K562 (cell line): ENCODE data around the gene NAGS. TPM values are rescaled to one million over a fixed set of nuclear protein-coding genes. Genes with fewer than 3 reads are reported as not detected.

Experiments
- BRD4 ChIP-seq: fragments of 200-600 bp; sonication (generic); IDR thresholded peaks from 2 replicates; pipeline ENCODE4 v1.6.1; 2017; ENCODE audit warnings: inconsistent platforms
- CBFA2T3 ChIP-seq: fragments of 450-650 bp; IDR thresholded peaks from 2 replicates; pipeline ENCODE4 v1.6.1; 2017
- CTBP1 ChIP-seq: fragments of 450-650 bp; IDR thresholded peaks from 2 replicates; pipeline ENCODE4 v1.6.1; 2016; ENCODE audit warnings: borderline replicate concordance
- ELF2 ChIP-seq: fragments of 250-450 bp; sonication (Bioruptor Pico); IDR thresholded peaks from 2 replicates; pipeline ENCODE4 v1.5.0; 2021; ENCODE audit warnings: mild to moderate bottlenecking
- FOXM1 ChIP-seq, 2 experiments: fragments of 450-650 bp in 1 of 2; sonication (generic) in 1 of 2; formaldehyde crosslinking in 1 of 2; IDR thresholded peaks; 2 replicates each; pipeline versions ENCODE4 v1.6.1 to v1.9.0; 2017 to 2022; ENCODE audit warnings: low read depth in 2 of 2, mild to moderate bottlenecking in 2 of 2, missing genetic modification reagents in 1 of 2, moderate library complexity in 1 of 2
- FOXP1 ChIP-seq: sonication (generic); formaldehyde crosslinking; IDR thresholded peaks from 2 replicates; pipeline ENCODE4 v1.8.0; 2022; ENCODE audit warnings: mild to moderate bottlenecking, missing genetic modification reagents
- MCM2 ChIP-seq: fragments of 450-650 bp; IDR thresholded peaks from 2 replicates; pipeline ENCODE4 v1.6.1; 2017; ENCODE audit warnings: low read depth, mild to moderate bottlenecking
- NR2F6 ChIP-seq: fragments of 450-650 bp; formaldehyde crosslinking; IDR thresholded peaks from 2 replicates; pipeline ENCODE4 v1.4.0; 2020; ENCODE audit warnings: mild to moderate bottlenecking
- NUFIP1 ChIP-seq: fragments of 450-650 bp; IDR thresholded peaks from 2 replicates; pipeline ENCODE4 v1.6.1; 2018; ENCODE audit not compliant: partially characterized antibody
- SMAD4 ChIP-seq: fragments of 250-450 bp; sonication (Bioruptor Pico); conservative IDR thresholded peaks from 2 replicates; pipeline ENCODE4 v1.8.0; 2021; ENCODE audit warnings: inconsistent platforms, mild to moderate bottlenecking, moderate library complexity
- SMARCC2 ChIP-seq: fragments of 450-650 bp; IDR thresholded peaks from 2 replicates; pipeline ENCODE4 v1.6.1; 2017; ENCODE audit warnings: antibody characterized with exemption, moderate library complexity, mild to moderate bottlenecking, low read depth
- ZFPM2 ChIP-seq: fragments of 250-450 bp; sonication (Bioruptor Pico); IDR thresholded peaks from 2 replicates; pipeline ENCODE4 v1.5.1; 2022; ENCODE audit warnings: mild to moderate bottlenecking
- ZKSCAN3 ChIP-seq: fragments of 250-450 bp; sonication (Bioruptor Pico); IDR thresholded peaks from 2 replicates; pipeline ENCODE4 v1.4.0; 2020
- ZMIZ1 ChIP-seq, 2 experiments: fragments of 150-350 bp in 1 of 2; IDR thresholded peaks; 2 replicates each; pipeline ENCODE4 v1.6.1; 2012 to 2016; ENCODE audit warnings: low read depth in 2 of 2, low read length in 2 of 2, mild to moderate bottlenecking in 1 of 2, moderate library complexity in 1 of 2
- ZNF445 ChIP-seq: fragments of 250-450 bp; sonication (Bioruptor Pico); IDR thresholded peaks from 2 replicates; pipeline ENCODE4 v1.4.0; 2020; ENCODE audit warnings: low read depth, mild to moderate bottlenecking, moderate library complexity
- ZNF551 ChIP-seq: fragments of 250-450 bp; sonication (Bioruptor Pico); IDR thresholded peaks from 2 replicates; pipeline ENCODE4 v1.5.0; 2021; ENCODE audit warnings: mild to moderate bottlenecking, moderate library complexity
- ZNF644 ChIP-seq: fragments of 200-800 bp; sonication (Bioruptor generic); IDR thresholded peaks from 2 replicates; pipeline ENCODE4 v1.6.1; 2016; ENCODE audit warnings: low read depth, missing genetic modification characterization, missing compliant biosample characterization
- polyA plus RNA-seq, 8 experiments: library from polyadenylated mRNA; depleted of rRNA in 4 of 8; stranded (reverse) in 5 of 8; unstranded in 3 of 8; fragments of >200 nt; fragmentation: Nextera tagmentation in 2 of 8; fragmentation: Illumina TruSeq in 1 of 8; extraction: Ambion mirVana in 2 of 8; extraction: Trizol in 1 of 8; gene quantifications; 2 replicates each; pipeline versions ENCODE4 v1.2.1 to v1.2.3, GENCODE V29; 2011 to 2014; ENCODE audit warnings: inconsistent platforms in 1 of 8, missing spikeins in 1 of 8
- total RNA-seq, 7 experiments: library from RNA; depleted of rRNA in 6 of 7; stranded (reverse); fragments of >200 nt in 6 of 7; fragmentation: Illumina TruSeq in 2 of 7; extraction: Trizol in 2 of 7; gene quantifications; 2 replicates each; pipeline versions ENCODE4 v1.2.1 to v1.2.3, GENCODE V29; 2011 to 2021; ENCODE audit warnings: low replicate concordance in 1 of 7
- TF ChIP-seq, protein P1 (sequence below): fragments of 450-650 bp; IDR thresholded peaks from 2 replicates; pipeline ENCODE4 v1.6.1; 2018; ENCODE audit not compliant: partially characterized antibody

Gene NAGS
- total and polyA plus RNA-seq, 9 of the 15 experiments (the other 6 are each of a cell fraction or from before 2014, with no cell fraction given) = not detected

- TF ChIP-seq ZMIZ1 (IDR thresholded peaks at IDR 0.05; ENCODE audit: low read depth in 2 of 2, low read length in 2 of 2) (peak in 1 of 2 experiments; percentile 58; a peak in 1 of 4 replicates), ELF2 (CRISPR knock-in tag) (no peak), FOXP1 (CRISPR knock-in tag) (no peak; the same call in 1 of the 2 replicates), FOXM1 (IDR thresholded peaks at IDR 0.05; ENCODE audit: low read depth) (no peak), FOXM1 (CRISPR knock-in tag; IDR thresholded peaks at IDR 0.05; ENCODE audit: low read depth) (peak; percentile 73; the same call in 1 of the 2 replicates), SMAD4 (CRISPR knock-in tag) (peak; percentile 89), NR2F6 (CRISPR knock-in tag) (no peak), SMARCC2 (peak; percentile 66; the same call in 1 of the 2 replicates), ZNF445 (CRISPR knock-in tag) (no peak), CBFA2T3 (peak; percentile 79), BRD4 (no peak), NUFIP1 (no peak), ZNF551 (CRISPR knock-in tag) (no peak), CTBP1 (peak; percentile 89), ZFPM2 (CRISPR knock-in tag) (peak; percentile 12; the same call in 1 of the 2 replicates), ZNF644 (no peak), MCM2 (no peak), ZKSCAN3 (CRISPR knock-in tag) (no peak)
- TF ChIP-seq, protein P1, sequence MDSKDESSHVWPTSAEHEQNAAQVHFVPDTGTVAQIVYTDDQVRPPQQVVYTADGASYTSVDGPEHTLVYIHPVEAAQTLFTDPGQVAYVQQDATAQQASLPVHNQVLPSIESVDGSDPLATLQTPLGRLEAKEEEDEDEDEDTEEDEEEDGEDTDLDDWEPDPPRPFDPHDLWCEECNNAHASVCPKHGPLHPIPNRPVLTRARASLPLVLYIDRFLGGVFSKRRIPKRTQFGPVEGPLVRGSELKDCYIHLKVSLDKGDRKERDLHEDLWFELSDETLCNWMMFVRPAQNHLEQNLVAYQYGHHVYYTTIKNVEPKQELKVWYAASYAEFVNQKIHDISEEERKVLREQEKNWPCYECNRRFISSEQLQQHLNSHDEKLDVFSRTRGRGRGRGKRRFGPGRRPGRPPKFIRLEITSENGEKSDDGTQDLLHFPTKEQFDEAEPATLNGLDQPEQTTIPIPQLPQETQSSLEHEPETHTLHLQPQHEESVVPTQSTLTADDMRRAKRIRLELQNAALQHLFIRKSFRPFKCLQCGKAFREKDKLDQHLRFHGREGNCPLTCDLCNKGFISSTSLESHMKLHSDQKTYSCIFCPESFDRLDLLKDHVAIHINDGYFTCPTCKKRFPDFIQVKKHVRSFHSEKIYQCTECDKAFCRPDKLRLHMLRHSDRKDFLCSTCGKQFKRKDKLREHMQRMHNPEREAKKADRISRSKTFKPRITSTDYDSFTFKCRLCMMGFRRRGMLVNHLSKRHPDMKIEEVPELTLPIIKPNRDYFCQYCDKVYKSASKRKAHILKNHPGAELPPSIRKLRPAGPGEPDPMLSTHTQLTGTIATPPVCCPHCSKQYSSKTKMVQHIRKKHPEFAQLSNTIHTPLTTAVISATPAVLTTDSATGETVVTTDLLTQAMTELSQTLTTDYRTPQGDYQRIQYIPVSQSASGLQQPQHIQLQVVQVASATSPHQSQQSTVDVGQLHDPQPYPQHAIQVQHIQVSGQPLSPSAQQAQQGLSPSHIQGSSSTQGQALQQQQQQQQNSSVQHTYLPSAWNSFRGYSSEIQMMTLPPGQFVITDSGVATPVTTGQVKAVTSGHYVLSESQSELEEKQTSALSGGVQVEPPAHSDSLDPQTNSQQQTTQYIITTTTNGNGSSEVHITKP = no peak
Measured at GRCh38 chr17:43983515-43984411, 20.7 kb upstream of the NAGS start (continued).
